ENCODE data around the gene CSTPP1.
"Not testable (repeated sequence)": the region's sequence is repeated elsewhere in the genome, so short reads cannot be mapped to it uniquely, and the experiment has no call there.

The CSTPP1 gene

GRCh38 chr11:46989810-46990487, 53.4 kb downstream of the CSTPP1 start:
- not testable (repeated sequence) for DNase-seq (ENCODE audit: low read depth in 2 of 3, low spot score in 2 of 3)

GRCh38 chr11:46991391-46991790, 54.8 kb downstream of the CSTPP1 start:
- DNase-seq (ENCODE audit: low read depth in 2 of 3, low spot score in 2 of 3): no peak

- DNase-seq (ENCODE audit: low read depth in 2 of 3, low spot score in 2 of 3): not testable (repeated sequence)
These were observed 55.8 kb downstream of the CSTPP1 start for GRCh38 chr11:46992386-46992785.

GRCh38 chr11:46997796-46998195, 61.2 kb downstream of the CSTPP1 start:
- DNase-seq (ENCODE audit: low read depth in 2 of 3, low spot score in 2 of 3): not testable (repeated sequence)

- DNase-seq (ENCODE audit: low read depth in 2 of 3, low spot score in 2 of 3): no peak
These were observed 62.7 kb downstream of the CSTPP1 start for GRCh38 chr11:46999217-46999616.

- DNase-seq (ENCODE audit: low read depth in 2 of 3, low spot score in 2 of 3): no peak
These were observed 63.5 kb downstream of the CSTPP1 start for GRCh38 chr11:47000033-47000432.

GRCh38 chr11:47001781-47002181, 65.2 kb downstream of the CSTPP1 start:
- DNase-seq (ENCODE audit: low read depth in 2 of 3, low spot score in 2 of 3): no peak

GRCh38 chr11:47002390-47002789, 65.8 kb downstream of the CSTPP1 start:
- DNase-seq (ENCODE audit: low read depth in 2 of 3, low spot score in 2 of 3): no peak

GRCh38 chr11:47003180-47003877, 66.8 kb downstream of the CSTPP1 start:
- DNase-seq (ENCODE audit: low read depth in 2 of 3, low spot score in 2 of 3): no peak

GRCh38 chr11:47004595-47005033, 68.1 kb downstream of the CSTPP1 start:
- DNase-seq (ENCODE audit: low read depth in 2 of 3, low spot score in 2 of 3): no peak

- DNase-seq (ENCODE audit: low read depth in 2 of 3, low spot score in 2 of 3): no peak
These were observed 68.9 kb downstream of the CSTPP1 start for GRCh38 chr11:47005441-47005840.

GRCh38 chr11:47007579-47007978, 71.0 kb downstream of the CSTPP1 start:
- DNase-seq (ENCODE audit: low read depth in 2 of 3, low spot score in 2 of 3): no peak

- DNase-seq (ENCODE audit: low read depth in 2 of 3, low spot score in 2 of 3): no peak
These were observed 73.6 kb downstream of the CSTPP1 start for GRCh38 chr11:47010179-47010578.

- no peak for DNase-seq (ENCODE audit: low read depth in 2 of 3, low spot score in 2 of 3)
These were observed 77.5 kb downstream of the CSTPP1 start for GRCh38 chr11:47014097-47014496.

GRCh38 chr11:47018637-47019036, 82.1 kb downstream of the CSTPP1 start:
- no peak for DNase-seq (ENCODE audit: low read depth in 2 of 3, low spot score in 2 of 3)

GRCh38 chr11:47020793-47021526, 84.4 kb downstream of the CSTPP1 start:
- no peak for DNase-seq (ENCODE audit: low read depth in 2 of 3, low spot score in 2 of 3)

- no peak for DNase-seq (ENCODE audit: low read depth in 2 of 3, low spot score in 2 of 3)
These were observed 84.9 kb downstream of the CSTPP1 start for GRCh38 chr11:47021527-47021818.

- DNase-seq (ENCODE audit: low read depth in 2 of 3, low spot score in 2 of 3): no peak
These were observed 85.4 kb downstream of the CSTPP1 start for GRCh38 chr11:47021965-47022364.

- no peak for DNase-seq (ENCODE audit: low read depth in 2 of 3, low spot score in 2 of 3)
These were observed 91.9 kb downstream of the CSTPP1 start for GRCh38 chr11:47028195-47029093.

- DNase-seq (ENCODE audit: low read depth in 2 of 3, low spot score in 2 of 3): no peak
These were observed 96.9 kb downstream of the CSTPP1 start for GRCh38 chr11:47033439-47033838.

GRCh38 chr11:47034091-47034490, 97.5 kb downstream of the CSTPP1 start:
- no peak for DNase-seq (ENCODE audit: low read depth in 2 of 3, low spot score in 2 of 3)

Measured in activated CD8-positive, alpha-beta memory T cell treated with anti-CD3 and anti-CD28 coated beads for 48 hours (primary cell).